CD4-positive, CD25-positive, alpha-beta regulatory T cell (primary cell): ENCODE data around the gene AP3B1. TPM values are rescaled to one million over a fixed set of nuclear protein-coding genes. Genes with fewer than 3 reads are reported as not detected.

Experiments used
- ATAC-seq, 2 donors: fragments of 150-1000 bp; cut with Tn5 transposase; one replicate each; pipeline ENCODE4 v1.10.0; 2021; ENCODE audit warnings: low read depth in 2 of 2, moderate number of reproducible peaks in 2 of 2, moderate library complexity in 1 of 2
- DNase-seq, 3 donors: peaks; one replicate each; pipeline versions ENCODE4 v3.0.0 to v3.0.0-alpha.2; 2012 to 2022; ENCODE audit warnings: mixed read lengths in 1 of 3
- H3K27ac ChIP-seq: one replicate; pipeline ENCODE4 v1.7.0; 2013; ENCODE audit warnings: mild to moderate bottlenecking, low read length; ENCODE audit not compliant: insufficient read depth, poor library complexity, severe bottlenecking
- H3K27me3 ChIP-seq: one replicate; pipeline ENCODE4 v1.7.0; 2013; ENCODE audit warnings: low read length; ENCODE audit not compliant: control insufficient read depth, insufficient read depth
- H3K36me3 ChIP-seq: one replicate; pipeline ENCODE4 v1.7.0; 2013; ENCODE audit warnings: mild to moderate bottlenecking, low read length, moderate library complexity; ENCODE audit not compliant: control insufficient read depth, insufficient read depth
- H3K4me1 ChIP-seq: 2 replicates; pipeline ENCODE4 v1.7.0; 2013; ENCODE audit warnings: mild to moderate bottlenecking, low read length; ENCODE audit not compliant: insufficient read depth, control insufficient read depth, poor library complexity, severe bottlenecking
- H3K4me3 ChIP-seq: one replicate; pipeline ENCODE4 v1.7.0; 2013; ENCODE audit warnings: low read depth, mild to moderate bottlenecking, low read length, moderate library complexity
- H3K9me3 ChIP-seq, 2 experiments: 1 replicate in 1 of 2; 2 replicates in 1 of 2; pipeline ENCODE4 v1.7.0; 2013; ENCODE audit warnings: low read length in 2 of 2, mild to moderate bottlenecking in 1 of 2, moderate library complexity in 1 of 2; ENCODE audit not compliant: control insufficient read depth in 2 of 2
- H3K27ac Mint-ChIP-seq, 3 donors: one replicate each; pipeline ENCODE4 v1.8.0; 2020 to 2022; ENCODE audit warnings: mild to moderate bottlenecking in 3 of 3, mixed read lengths in 3 of 3, moderate library complexity in 2 of 3
- H3K27me3 Mint-ChIP-seq: one replicate; pipeline ENCODE4 v1.8.0; 2022; ENCODE audit warnings: mild to moderate bottlenecking, mixed read lengths
- H3K36me3 Mint-ChIP-seq: one replicate; pipeline ENCODE4 v1.8.0; 2020; ENCODE audit warnings: mixed read lengths
- H3K4me1 Mint-ChIP-seq, 4 donors: one replicate each; pipeline ENCODE4 v1.8.0; 2020 to 2022; ENCODE audit warnings: mixed read lengths in 4 of 4, mild to moderate bottlenecking in 1 of 4
- H3K4me3 Mint-ChIP-seq, 4 donors: one replicate each; pipeline ENCODE4 v1.8.0; 2020 to 2022; ENCODE audit warnings: mild to moderate bottlenecking in 4 of 4, mixed read lengths in 4 of 4, moderate library complexity in 3 of 4
- H3K9me3 Mint-ChIP-seq, 7 donors: one replicate each; pipeline ENCODE4 v1.8.0; 2020 to 2022; ENCODE audit warnings: mixed read lengths in 7 of 7, mild to moderate bottlenecking in 3 of 7, moderate library complexity in 2 of 7
- polyA plus RNA-seq, 4 donors: library from polyadenylated mRNA; unstranded; fragments of 300-500 nt; fragmentation: Illumina TruSeq; gene quantifications; one replicate each; pipeline ENCODE4 v1.2.3, GENCODE V29; 2021
- total RNA-seq: library from RNA; stranded (reverse); gene quantifications from one replicate; pipeline ENCODE4 v1.2.3, GENCODE V29; 2022

AP3B1 gene
- total and polyA plus RNA-seq, 5 donors from 2014 or later: 27.9 to 44.5 (median 32.1) TPM

DNA sequence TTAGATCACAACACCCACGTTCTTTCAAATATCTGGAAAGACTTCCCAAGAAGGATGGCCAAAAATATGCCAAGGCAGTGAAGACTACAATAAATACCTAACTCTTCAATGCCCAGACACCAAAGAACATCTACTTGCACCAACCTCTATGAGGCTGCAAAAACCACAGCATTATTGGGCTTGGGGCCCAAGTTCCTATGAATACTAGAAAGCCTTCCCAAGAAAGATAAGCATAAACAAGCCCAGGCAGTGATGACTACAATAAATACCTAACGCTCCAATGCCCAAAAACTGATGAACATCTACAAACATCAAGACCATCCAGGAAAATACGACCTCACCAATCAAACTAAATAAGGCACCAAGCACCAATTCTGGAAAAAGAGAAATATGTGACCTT is 41.3 kb downstream of the AP3B1 start:
- ATAC-seq (no peak), DNase-seq (no peak)
- no peak overlapping the region for H3K4me3 ChIP-seq
- no peaks in the 10 kb centered on the region for H3K27me3 ChIP-seq
- no peak overlapping the region for H3K4me3 Mint-ChIP-seq
- H3K27ac ChIP-seq: no peak overlapping the region
- H3K4me1 Mint-ChIP-seq: peaks cover 35 to 43% (median 39%) of the 10 kb centered on the region in 4 donors
- peaks cover 66% of the 10 kb centered on the region for H3K36me3 Mint-ChIP-seq
- no peaks in the 10 kb centered on the region for H3K4me1 ChIP-seq
- no peak overlapping the region for H3K27ac Mint-ChIP-seq
- peaks cover 0 to 11% (median 8%) of the 10 kb centered on the region in 7 donors for H3K9me3 Mint-ChIP-seq
- peaks cover 0 to 2% of the 10 kb centered on the region in 2 experiments for H3K9me3 ChIP-seq
- H3K27me3 Mint-ChIP-seq: no peaks in the 10 kb centered on the region
- peaks cover 26% of the 10 kb centered on the region for H3K36me3 ChIP-seq

- no peak overlapping the region for H3K4me3 ChIP-seq
- H3K9me3 Mint-ChIP-seq: peaks cover 0 to 11% (median 8%) of the 10 kb centered on the region in 7 donors
- peaks cover 31 to 39% (median 35%) of the 10 kb centered on the region in 4 donors for H3K4me1 Mint-ChIP-seq
- H3K27ac ChIP-seq: no peak overlapping the region
- DNase-seq (no peak), ATAC-seq (no peak)
- H3K4me1 ChIP-seq: no peaks in the 10 kb centered on the region
- H3K9me3 ChIP-seq: peaks cover 0 to 2% of the 10 kb centered on the region in 2 experiments
- H3K27ac Mint-ChIP-seq: peak overlapping the region in 1 of 3 donors; percentile 76
- H3K36me3 Mint-ChIP-seq: peaks cover 61% of the 10 kb centered on the region
- H3K36me3 ChIP-seq: peaks cover 22% of the 10 kb centered on the region
- H3K27me3 ChIP-seq: no peaks in the 10 kb centered on the region
- H3K4me3 Mint-ChIP-seq: no peak overlapping the region
- H3K27me3 Mint-ChIP-seq: no peaks in the 10 kb centered on the region
Measured at GRCh38 chr5:78252715-78253114, 41.8 kb downstream of the AP3B1 start.

DNA sequence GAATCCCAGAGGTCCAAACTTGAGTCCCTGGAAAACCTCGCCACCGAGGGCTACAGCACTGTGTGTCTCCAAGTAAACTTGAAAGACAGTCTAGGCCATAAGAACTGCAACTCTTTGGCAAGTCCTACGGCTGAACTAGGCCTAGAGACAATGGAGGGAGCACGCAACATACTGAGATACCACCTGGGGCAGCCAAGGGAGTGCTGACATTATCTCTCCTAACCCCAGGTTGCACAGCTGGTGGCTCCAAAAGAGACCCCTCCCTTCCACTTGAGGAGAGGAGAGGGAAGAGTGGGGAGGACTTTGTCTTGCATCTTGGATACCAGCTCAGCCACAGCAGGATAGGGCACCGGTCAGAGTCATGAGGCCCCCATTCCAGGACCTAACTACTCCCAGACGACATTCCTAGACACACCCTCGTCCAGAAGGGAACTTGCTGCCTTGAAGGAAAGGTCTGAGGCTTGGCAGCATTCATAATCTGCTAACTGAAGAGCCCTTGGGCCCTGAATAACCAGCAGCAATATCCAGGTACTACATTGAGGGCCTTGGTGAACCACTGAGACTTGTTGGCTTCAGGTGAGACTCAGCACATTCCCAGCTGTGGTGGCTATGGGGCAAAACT is 42.7 kb downstream of the AP3B1 start:
- H3K4me1 Mint-ChIP-seq: peaks cover 26 to 31% (median 28%) of the 10 kb centered on the region in 4 donors
- Histone ChIP-seq H3K27me3 (no peaks in the 10 kb centered on the region), H3K4me3 (no peak overlapping the region), H3K27ac (no peak overlapping the region), H3K4me1 (no peaks in the 10 kb centered on the region), H3K36me3 (peaks cover 21% of the 10 kb centered on the region), H3K9me3 (peaks cover 0 to 2% of the 10 kb centered on the region in 2 experiments)
- ATAC-seq: no peak
- DNase-seq: no peak
- peaks cover 54% of the 10 kb centered on the region for H3K36me3 Mint-ChIP-seq
- no peak overlapping the region for H3K27ac Mint-ChIP-seq
- H3K9me3 Mint-ChIP-seq: peaks cover 0 to 11% (median 8%) of the 10 kb centered on the region in 7 donors
- no peak overlapping the region for H3K4me3 Mint-ChIP-seq
- no peaks in the 10 kb centered on the region for H3K27me3 Mint-ChIP-seq

DNA sequence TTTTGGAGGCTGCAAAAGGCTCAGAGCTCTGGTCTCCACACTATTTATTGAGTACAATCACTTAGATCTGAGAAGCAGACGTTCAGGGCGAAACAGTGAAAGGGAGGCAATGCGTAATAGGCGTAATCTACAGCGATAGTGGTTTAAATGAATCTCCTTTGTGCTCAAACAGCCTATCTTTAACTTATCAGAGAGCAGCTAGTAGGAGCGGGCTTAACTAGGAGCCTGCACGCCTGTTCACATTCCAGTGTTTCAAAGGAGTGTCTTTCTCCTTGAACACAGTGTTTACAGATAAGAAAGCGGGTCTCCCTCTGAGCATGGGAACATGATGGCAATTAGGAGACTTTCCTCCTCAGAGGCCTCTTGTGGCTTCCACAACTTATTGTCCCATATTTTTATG is 49.4 kb downstream of the AP3B1 start:
- peaks cover 15 to 25% (median 19%) of the 10 kb centered on the region in 4 donors for H3K4me1 Mint-ChIP-seq
- no peak overlapping the region for H3K27ac Mint-ChIP-seq
- H3K36me3 Mint-ChIP-seq: peaks cover 44% of the 10 kb centered on the region
- Histone ChIP-seq H3K4me3 (no peak overlapping the region), H3K27ac (no peak overlapping the region), H3K36me3 (peaks cover 6% of the 10 kb centered on the region), H3K27me3 (no peaks in the 10 kb centered on the region), H3K9me3 (no peaks in the 10 kb centered on the region), H3K4me1 (no peaks in the 10 kb centered on the region)
- H3K9me3 Mint-ChIP-seq: no peaks in the 10 kb centered on the region
- no peaks in the 10 kb centered on the region for H3K27me3 Mint-ChIP-seq
- H3K4me3 Mint-ChIP-seq: no peak overlapping the region
- DNase-seq (no peak), ATAC-seq (no peak)

DNA sequence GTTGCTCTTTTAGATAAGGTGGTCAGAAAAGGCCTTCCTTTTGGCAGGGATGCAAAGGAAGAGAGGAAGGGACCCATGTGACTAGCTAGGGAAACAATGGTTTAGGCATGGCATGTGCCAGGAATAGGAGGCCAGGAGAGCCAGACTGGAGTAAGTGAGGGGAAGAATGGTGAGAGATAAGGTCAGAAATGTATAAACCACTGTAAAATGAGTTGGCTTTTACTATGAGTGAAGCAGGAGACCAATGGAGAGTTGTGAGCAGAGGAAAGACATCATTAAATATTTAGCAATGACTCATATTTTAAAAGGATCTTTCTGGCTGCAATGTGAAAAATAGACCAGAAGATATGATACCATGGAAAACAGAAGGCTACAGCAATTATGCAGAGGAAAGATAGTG is 50.9 kb downstream of the AP3B1 start:
- H3K9me3 ChIP-seq: no peaks in the 10 kb centered on the region
- Mint-ChIP-seq H3K36me3 (peaks cover 41% of the 10 kb centered on the region), H3K4me1 (peaks cover 16 to 25% (median 21%) of the 10 kb centered on the region in 4 donors), H3K27me3 (no peaks in the 10 kb centered on the region), H3K27ac (peak overlapping the region in 2 of 3 donors; percentile 2 to 42), H3K9me3 (no peaks in the 10 kb centered on the region), H3K4me3 (no peak overlapping the region)
- H3K4me1 ChIP-seq: no peaks in the 10 kb centered on the region
- no peaks in the 10 kb centered on the region for H3K27me3 ChIP-seq
- ATAC-seq (no peak), DNase-seq (no peak)
- no peak overlapping the region for H3K27ac ChIP-seq
- H3K4me3 ChIP-seq: no peak overlapping the region
- H3K36me3 ChIP-seq: peaks cover 2% of the 10 kb centered on the region

DNA sequence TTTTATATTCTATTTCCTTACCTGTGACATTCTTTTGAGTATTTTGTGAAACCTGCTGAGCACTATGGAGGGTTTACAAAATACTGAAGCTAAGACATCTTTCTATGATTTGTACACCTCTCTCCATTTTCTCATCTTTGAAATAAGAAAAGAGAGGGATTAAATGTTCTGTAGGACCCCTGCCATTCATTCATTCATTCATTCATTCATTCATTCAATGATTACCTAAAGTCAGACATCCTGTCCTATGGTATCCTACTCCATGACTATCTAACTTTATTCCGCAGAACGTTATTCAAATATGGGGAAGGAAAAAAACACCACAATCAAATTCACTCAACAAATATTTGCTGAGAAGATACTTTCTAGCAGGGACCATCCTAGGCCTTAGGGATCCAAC is 51.4 kb downstream of the AP3B1 start:
- H3K9me3 ChIP-seq: no peaks in the 10 kb centered on the region
- peak overlapping the region in 1 of 3 donors; percentile 2 for H3K27ac Mint-ChIP-seq
- no peaks in the 10 kb centered on the region for H3K4me1 ChIP-seq
- H3K27me3 ChIP-seq: no peaks in the 10 kb centered on the region
- no peaks in the 10 kb centered on the region for H3K27me3 Mint-ChIP-seq
- no peak overlapping the region for H3K4me3 Mint-ChIP-seq
- DNase-seq (no peak), ATAC-seq (no peak)
- peaks cover 5% of the 10 kb centered on the region for H3K36me3 ChIP-seq
- peaks cover 38% of the 10 kb centered on the region for H3K36me3 Mint-ChIP-seq
- peaks cover 18 to 26% (median 22%) of the 10 kb centered on the region in 4 donors for H3K4me1 Mint-ChIP-seq
- H3K27ac ChIP-seq: no peak overlapping the region
- no peak overlapping the region for H3K4me3 ChIP-seq
- H3K9me3 Mint-ChIP-seq: no peaks in the 10 kb centered on the region

DNA sequence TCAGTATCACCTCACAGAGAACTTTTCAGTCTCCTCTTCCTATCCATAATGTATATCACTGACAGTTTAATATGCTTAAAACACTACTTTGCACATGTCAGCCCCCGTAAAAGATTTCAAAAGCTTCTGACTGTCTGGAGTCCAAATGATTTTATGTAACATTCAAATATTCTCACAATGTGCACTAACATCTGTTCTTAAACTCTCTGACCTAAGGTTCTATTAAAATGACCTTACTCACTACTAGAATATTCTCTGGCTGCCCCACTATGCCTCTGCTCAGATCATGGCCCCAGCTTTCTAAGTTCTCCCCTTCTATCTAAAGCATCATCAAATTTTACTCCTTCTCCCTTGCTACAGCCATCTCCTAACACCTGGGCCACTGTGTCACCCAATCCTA is 52.5 kb downstream of the AP3B1 start:
- Mint-ChIP-seq H3K27me3 (no peaks in the 10 kb centered on the region), H3K9me3 (no peaks in the 10 kb centered on the region), H3K4me1 (peaks cover 20 to 25% (median 22%) of the 10 kb centered on the region in 4 donors), H3K27ac (peak overlapping the region in 1 of 3 donors; percentile 9), H3K36me3 (peaks cover 35% of the 10 kb centered on the region), H3K4me3 (no peak overlapping the region)
- no peaks in the 10 kb centered on the region for H3K4me1 ChIP-seq
- H3K27ac ChIP-seq: no peak overlapping the region
- no peak for DNase-seq
- H3K4me3 ChIP-seq: no peak overlapping the region
- ATAC-seq: no peak
- no peaks in the 10 kb centered on the region for H3K27me3 ChIP-seq
- no peaks in the 10 kb centered on the region for H3K9me3 ChIP-seq
- H3K36me3 ChIP-seq: peaks cover 10% of the 10 kb centered on the region

DNA sequence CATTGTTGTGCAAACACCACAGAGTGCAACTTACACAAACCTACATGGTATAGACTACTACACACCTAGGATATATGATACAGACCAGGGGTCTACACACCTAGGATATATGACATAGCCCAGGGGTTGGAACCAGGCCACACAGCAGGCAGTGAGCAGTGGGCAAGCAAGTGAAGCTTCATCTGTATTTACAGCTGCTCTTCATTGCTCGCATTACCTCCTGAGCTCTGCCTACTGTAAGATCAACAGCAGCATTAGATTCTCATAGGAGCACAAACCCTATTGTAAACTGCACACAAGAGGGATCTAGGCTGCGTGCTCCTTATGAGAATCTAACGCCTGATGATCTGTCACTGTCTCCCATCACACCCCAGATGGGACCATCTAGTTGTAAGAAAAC is 56.6 kb downstream of the AP3B1 start:
- H3K27ac Mint-ChIP-seq: no peak overlapping the region

More for the DNA sequence above, 56.6 kb downstream of the AP3B1 start:
- DNase-seq (no peak), ATAC-seq (no peak)
- Mint-ChIP-seq H3K4me3 (no peak overlapping the region), H3K36me3 (peaks cover 27% of the 10 kb centered on the region), H3K4me1 (peaks cover 20 to 23% (median 21%) of the 10 kb centered on the region in 4 donors), H3K27me3 (no peaks in the 10 kb centered on the region), H3K9me3 (no peaks in the 10 kb centered on the region)
- no peaks in the 10 kb centered on the region for H3K4me1 ChIP-seq
- H3K9me3 ChIP-seq: no peaks in the 10 kb centered on the region
- no peak overlapping the region for H3K27ac ChIP-seq
- H3K27me3 ChIP-seq: no peaks in the 10 kb centered on the region
- H3K4me3 ChIP-seq: no peak overlapping the region
- peaks cover 10% of the 10 kb centered on the region for H3K36me3 ChIP-seq
